Uterus (tissue), 4 donors: ENCODE measurements around the gene PNPLA6. TPM values are rescaled to one million over a fixed set of nuclear protein-coding genes. Genes with fewer than 3 reads are reported as not detected.
"Not testable (repeated sequence)": the region's sequence is repeated elsewhere in the genome, so short reads cannot be mapped to it uniquely, and the experiment has no call there.

Experiments
- DNase-seq, 2 donors: peaks; one replicate each; pipeline ENCODE4 v3.0.0-alpha.2; 2019 to 2020
- H3K27ac ChIP-seq, 2 donors: fragments of 200-600 bp; sonication (generic); 1 replicate in 1 of 2; 2 replicates in 1 of 2; pipeline ENCODE4 v1.5.1; 2016 to 2018
- H3K27me3 ChIP-seq, 2 donors: fragments of 200-600 bp; sonication (generic); one replicate each; pipeline ENCODE4 v1.5.1; 2018 to 2019; ENCODE audit warnings: control low read depth in 1 of 2
- H3K36me3 ChIP-seq, 2 donors: fragments of 200-600 bp; sonication (generic); one replicate each; pipeline ENCODE4 v1.5.1; 2019; ENCODE audit warnings: control low read depth in 1 of 2
- H3K4me1 ChIP-seq, 2 donors: fragments of 200-600 bp; sonication (generic); one replicate each; pipeline ENCODE4 v1.5.1; 2018 to 2019; ENCODE audit warnings: control low read depth in 1 of 2
- H3K4me3 ChIP-seq, 2 donors: fragments of 200-600 bp; sonication (generic); 1 replicate in 1 of 2; 2 replicates in 1 of 2; pipeline ENCODE4 v1.5.1; 2018 to 2019; ENCODE audit warnings: mild to moderate bottlenecking in 1 of 2
- H3K9me3 ChIP-seq, 2 donors: fragments of 200-600 bp; sonication (generic); one replicate each; pipeline ENCODE4 v1.5.1; 2019; ENCODE audit warnings: control low read depth in 1 of 2
- CTCF ChIP-seq, 4 experiments: fragments of 200-600 bp in 2 of 4; fragments of 450-650 bp in 2 of 4; sonication (generic) in 2 of 4; IDR thresholded peaks; one replicate each; pipeline ENCODE4 v1.5.1; 2016 to 2019; ENCODE audit warnings: antibody characterized with exemption in 4 of 4, mild to moderate bottlenecking in 2 of 4, moderate library complexity in 1 of 4
- POLR2A ChIP-seq, 2 donors: fragments of 450-650 bp; IDR thresholded peaks; one replicate each; pipeline ENCODE4 v1.6.1; 2016; ENCODE audit warnings: antibody characterized with exemption in 2 of 2, mild to moderate bottlenecking in 1 of 2, moderate library complexity in 1 of 2
- intact Hi-C: fragments of 100-400 bp; cut with DNase I; formaldehyde crosslinking; loops from one replicate; pipeline ENCODE4 v1.15.1; 2023; ENCODE audit warnings: low total_unique reads
- total RNA-seq, 4 donors: library from RNA; depleted of rRNA in 3 of 4; stranded (reverse); fragments of >200 nt in 3 of 4; gene quantifications; one replicate each; pipeline versions ENCODE4 v1.1.0 to v1.2.4, GENCODE V29; 2014 to 2023
- donor health status: DM: yes; HTN: yes; CAD: no.

The PNPLA6 gene
- total RNA-seq, 4 donors from 2014 or later = 26.4 to 113 (median 40.4) TPM

DNA sequence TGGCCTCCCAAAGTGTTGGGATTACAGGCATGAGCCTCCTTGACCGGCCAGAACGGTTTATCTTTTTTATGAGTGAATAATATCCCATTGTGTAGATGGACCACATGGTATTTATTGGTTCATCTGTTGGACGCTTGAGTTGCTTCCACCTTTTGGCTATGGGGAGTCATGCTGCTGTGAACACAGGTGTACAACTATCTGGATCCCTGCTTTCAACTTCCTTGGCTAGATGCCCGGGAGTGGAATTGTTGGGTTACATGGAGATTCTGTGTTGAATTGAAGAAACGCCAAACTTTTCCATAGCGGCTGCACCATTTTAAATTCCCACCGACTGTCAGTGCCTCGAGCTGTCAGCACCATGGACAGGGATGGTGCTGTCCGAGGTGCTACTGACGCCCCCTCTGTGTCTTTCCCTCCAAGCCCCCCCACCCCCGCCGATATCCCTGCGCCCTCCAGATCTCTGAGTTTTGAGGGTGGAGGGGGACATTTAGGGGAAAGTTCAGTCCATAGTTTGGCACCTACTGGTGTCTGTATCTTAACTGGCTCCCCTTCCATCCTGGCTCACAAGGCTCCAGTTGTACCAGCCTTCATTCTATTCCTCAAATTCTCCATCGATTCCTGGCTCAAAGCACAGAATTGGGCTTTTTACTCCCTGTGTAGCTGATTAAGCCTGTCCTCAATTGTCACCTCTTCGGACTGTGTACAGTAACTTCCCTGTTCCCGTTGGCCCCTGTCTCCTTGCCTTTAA is 27.3 kb downstream of the PNPLA6 start:
- H3K4me3 ChIP-seq = no peak overlapping the region
- H3K9me3 ChIP-seq = no peaks in the 10 kb centered on the region
- DNase-seq = no peak
- intact Hi-C loops = no loop called here
- H3K36me3 ChIP-seq = no peaks in the 10 kb centered on the region
- TF ChIP-seq POLR2A (IDR thresholded peaks at IDR 0.05) (no peak), CTCF (IDR thresholded peaks at IDR 0.05) (no peak)
- H3K27ac ChIP-seq = no peak overlapping the region
- H3K27me3 ChIP-seq = no peaks in the 10 kb centered on the region
- no peaks in the 10 kb centered on the region for H3K4me1 ChIP-seq

DNA sequence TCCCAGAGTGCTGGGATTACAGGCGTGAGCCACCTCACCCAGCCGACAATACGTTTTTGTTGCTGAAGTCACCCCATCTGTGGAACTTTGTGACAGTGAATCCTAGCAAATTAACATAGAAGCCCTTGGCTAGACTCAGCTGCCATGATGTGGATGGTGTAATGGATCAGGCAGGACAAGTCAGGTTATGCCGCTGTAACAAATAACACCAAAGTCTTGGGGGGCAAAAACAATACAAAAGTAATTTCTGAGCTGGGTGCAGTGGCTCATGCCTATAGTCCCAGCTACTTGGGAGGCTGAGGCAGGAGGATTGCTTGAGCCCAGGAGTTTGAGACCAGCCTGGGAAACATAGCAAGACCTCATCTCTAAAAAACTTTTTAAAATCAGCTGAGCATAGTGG is 29.3 kb downstream of the PNPLA6 start:
- no peaks in the 10 kb centered on the region for H3K36me3 ChIP-seq
- TF ChIP-seq POLR2A (IDR thresholded peaks at IDR 0.05) = no peak
- no peak for TF ChIP-seq CTCF (IDR thresholded peaks at IDR 0.05)
- DNase-seq = no peak
- H3K27ac ChIP-seq = no peak overlapping the region
- H3K27me3 ChIP-seq = no peaks in the 10 kb centered on the region
- no peaks in the 10 kb centered on the region for H3K4me1 ChIP-seq
- no peak overlapping the region for H3K4me3 ChIP-seq
- no peaks in the 10 kb centered on the region for H3K9me3 ChIP-seq
- intact Hi-C loops = no loop called here

- Histone ChIP-seq H3K36me3 (no peaks in the 10 kb centered on the region), H3K27ac (no peak overlapping the region), H3K9me3 (no peaks in the 10 kb centered on the region), H3K4me3 (no peak overlapping the region), H3K27me3 (no peaks in the 10 kb centered on the region), H3K4me1 (no peaks in the 10 kb centered on the region)
- DNase-seq = no peak
- TF ChIP-seq POLR2A (IDR thresholded peaks at IDR 0.05) (no peak), CTCF (IDR thresholded peaks at IDR 0.05) (no peak)
- intact Hi-C loops = no loop called here
These were observed 29.8 kb downstream of the PNPLA6 start for GRCh38 chr19:7565332-7565731.

DNA sequence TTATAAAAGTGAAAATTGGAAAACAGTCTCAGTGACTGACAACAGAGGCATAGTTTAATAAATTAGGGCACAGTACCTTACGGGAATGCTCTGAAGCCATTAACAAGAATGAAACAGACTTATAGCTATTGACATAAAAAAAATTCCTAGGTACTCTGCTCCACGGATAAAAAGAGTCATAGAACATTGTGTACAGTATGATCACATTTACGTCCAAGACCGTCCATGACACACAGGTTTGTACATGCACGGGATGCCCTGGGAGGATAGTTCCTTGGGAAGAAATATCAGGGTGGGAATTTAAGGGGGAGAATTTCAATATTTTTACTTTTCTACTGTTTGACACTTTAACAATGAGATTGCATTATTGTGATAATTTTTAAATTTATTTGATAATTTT is 35.2 kb downstream of the PNPLA6 start:
- intact Hi-C loops = no loop called here
- Histone ChIP-seq H3K4me3 (no peak overlapping the region), H3K27ac (no peak overlapping the region), H3K27me3 (no peaks in the 10 kb centered on the region), H3K36me3 (no peaks in the 10 kb centered on the region), H3K9me3 (no peaks in the 10 kb centered on the region), H3K4me1 (no peaks in the 10 kb centered on the region)
- TF ChIP-seq CTCF (IDR thresholded peaks at IDR 0.05) (no peak), POLR2A (IDR thresholded peaks at IDR 0.05) (no peak)
- DNase-seq = no peak

DNA sequence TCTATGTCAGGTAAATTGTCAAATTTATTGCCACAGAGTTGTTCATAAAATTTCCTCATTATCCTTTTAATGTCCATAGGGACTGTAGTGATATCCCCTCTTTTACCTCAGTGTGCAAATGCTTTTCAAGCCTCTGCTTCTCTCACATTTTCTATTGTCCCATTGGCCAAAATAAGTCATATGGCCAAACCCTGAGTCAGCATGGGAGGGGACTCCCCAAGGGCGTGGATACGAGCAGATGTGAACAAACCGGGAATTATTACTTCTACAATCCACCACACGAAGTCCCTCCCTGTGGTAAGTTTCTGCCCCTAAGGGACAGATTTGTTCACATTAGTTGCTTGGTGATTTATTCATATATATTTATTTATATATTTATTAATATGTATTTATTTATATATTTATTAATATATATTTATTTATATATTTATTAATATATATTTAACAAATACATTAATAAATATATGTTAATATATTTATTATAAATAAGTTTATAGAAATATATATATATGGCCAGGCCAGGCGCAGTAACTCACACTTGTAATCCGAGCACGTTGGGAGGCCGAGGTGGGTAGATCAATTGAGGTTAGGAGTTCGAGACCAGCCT is 40.0 kb downstream of the PNPLA6 start:
- Histone ChIP-seq H3K4me1 (no peaks in the 10 kb centered on the region), H3K27me3 (no peaks in the 10 kb centered on the region), H3K27ac (no peak overlapping the region), H3K36me3 (no peaks in the 10 kb centered on the region), H3K9me3 (no peaks in the 10 kb centered on the region), H3K4me3 (no peak overlapping the region)
- DNase-seq = no peak
- intact Hi-C loops = no loop called here
- no peak for TF ChIP-seq POLR2A (IDR thresholded peaks at IDR 0.05)
- TF ChIP-seq CTCF (IDR thresholded peaks at IDR 0.05) = no peak

- intact Hi-C loops, DNase-seq, H3K9me3 ChIP-seq, H3K4me3 ChIP-seq, H3K27ac ChIP-seq, H3K27me3 ChIP-seq, H3K4me1 ChIP-seq, H3K36me3 ChIP-seq: not testable (repeated sequence)
These were observed 41.9 kb downstream of the PNPLA6 start for GRCh38 chr19:7577422-7577821.
